HepG2 (cell line): ENCODE measurements around the gene ATP4A. TPM values are rescaled to one million over a fixed set of nuclear protein-coding genes. Genes with fewer than 3 reads are reported as not detected.

Source experiments
- AGO1 ChIP-seq: fragments of 200-400 bp; formaldehyde crosslinking; IDR thresholded peaks from 2 replicates; pipeline ENCODE4 v1.6.1; 2017; ENCODE audit warnings: mild to moderate bottlenecking, low read depth, low read length, moderate library complexity; ENCODE audit not compliant: poor library complexity, severe bottlenecking
- AGO2 ChIP-seq: fragments of 200-400 bp; formaldehyde crosslinking; optimal IDR thresholded peaks from 2 replicates; pipeline ENCODE3; 2017; ENCODE audit warnings: mild to moderate bottlenecking, low read depth, low read length, moderate library complexity
- AKNA ChIP-seq: sonication (generic); formaldehyde crosslinking; IDR thresholded peaks from 2 replicates; pipeline ENCODE4 v1.4.0; 2020; ENCODE audit warnings: missing genetic modification reagents, borderline replicate concordance
- ATAD3A ChIP-seq: sonication (generic); formaldehyde crosslinking; IDR thresholded peaks from 2 replicates; pipeline ENCODE4 v1.4.0; 2020; ENCODE audit warnings: missing genetic modification reagents
- BORCS8-MEF2B ChIP-seq: sonication (generic); formaldehyde crosslinking; IDR thresholded peaks from 2 replicates; pipeline ENCODE4 v1.8.0; 2022; ENCODE audit warnings: mild to moderate bottlenecking, missing genetic modification reagents
- GATAD1 ChIP-seq: IDR thresholded peaks from 2 replicates; pipeline ENCODE4 v1.6.1; 2016; ENCODE audit warnings: missing genetic modification reagents, missing compliant biosample characterization
- IKZF4 ChIP-seq: sonication (generic); formaldehyde crosslinking; IDR thresholded peaks from 2 replicates; pipeline ENCODE4 v1.5.1; 2020; ENCODE audit warnings: borderline replicate concordance, mild to moderate bottlenecking, low read depth, missing genetic modification reagents; ENCODE audit errors: not compliant biosample characterization
- MIER3 ChIP-seq: IDR thresholded peaks from 2 replicates; pipeline ENCODE4 v1.6.1; 2016; ENCODE audit warnings: missing compliant biosample characterization, borderline replicate concordance
- POLR2AphosphoS2 ChIP-seq: IDR thresholded peaks from 2 replicates; pipeline ENCODE4 v1.6.1; 2011; ENCODE audit warnings: low read depth, low read length, improper control_type of control experiment
- SRF ChIP-seq: IDR thresholded peaks from 2 replicates; pipeline ENCODE4 v1.6.1; 2011; ENCODE audit warnings: mild to moderate bottlenecking, low read depth, low read length, moderate library complexity
- ZBTB2 ChIP-seq: sonication (generic); formaldehyde crosslinking; IDR thresholded peaks from 2 replicates; pipeline ENCODE4 v1.8.0; 2022; ENCODE audit warnings: low read depth, missing genetic modification reagents
- ZNF280B ChIP-seq: sonication (generic); formaldehyde crosslinking; IDR thresholded peaks from 2 replicates; pipeline ENCODE4 v1.5.0; 2020; ENCODE audit warnings: missing genetic modification reagents, mild to moderate bottlenecking, borderline replicate concordance
- ZNF296 ChIP-seq: sonication (generic); formaldehyde crosslinking; conservative IDR thresholded peaks from 2 replicates; pipeline ENCODE4 v1.5.0; 2020; ENCODE audit warnings: mild to moderate bottlenecking, missing genetic modification reagents
- ZNF543 ChIP-seq: sonication (generic); formaldehyde crosslinking; IDR thresholded peaks from 2 replicates; pipeline ENCODE4 v1.4.0; 2020; ENCODE audit warnings: mild to moderate bottlenecking, missing genetic modification reagents
- ZNF547 ChIP-seq: sonication (generic); formaldehyde crosslinking; IDR thresholded peaks from 2 replicates; pipeline ENCODE4 v1.5.1; 2020; ENCODE audit warnings: mild to moderate bottlenecking, missing genetic modification reagents
- ZNF549 ChIP-seq: sonication (generic); formaldehyde crosslinking; IDR thresholded peaks from 2 replicates; pipeline ENCODE4 v1.5.0; 2020; ENCODE audit warnings: missing genetic modification reagents
- ZNF770 ChIP-seq: sonication (generic); formaldehyde crosslinking; IDR thresholded peaks from 2 replicates; pipeline ENCODE4 v1.5.0; 2020; ENCODE audit warnings: mild to moderate bottlenecking, missing genetic modification reagents
- ZNF792 ChIP-seq: IDR thresholded peaks from 2 replicates; pipeline ENCODE4 v1.6.1; 2016
- ZNF839 ChIP-seq: sonication (generic); formaldehyde crosslinking; IDR thresholded peaks from 2 replicates; pipeline ENCODE4 v1.4.0; 2020; ENCODE audit warnings: missing genetic modification reagents, mild to moderate bottlenecking, borderline replicate concordance
- polyA plus RNA-seq, 8 experiments: library from polyadenylated mRNA; depleted of rRNA in 3 of 8; stranded (reverse) in 7 of 8; unstranded in 1 of 8; fragments of >200 nt; fragmentation: Illumina TruSeq in 4 of 8; extraction: Trizol in 4 of 8; gene quantifications; 2 replicates each; pipeline versions ENCODE4 v1.2.1 to v1.2.3, GENCODE V29; 2011 to 2016; ENCODE audit warnings: low read depth in 4 of 8, missing spikeins in 1 of 8, mixed read lengths in 1 of 8; ENCODE audit not compliant: insufficient read depth in 1 of 8
- total RNA-seq, 5 experiments: library from RNA; depleted of rRNA; stranded (reverse); fragments of >200 nt; fragmentation: Illumina TruSeq; extraction: Trizol; gene quantifications; 2 replicates each; pipeline ENCODE4 v1.2.3, GENCODE V29; 2016; ENCODE audit warnings: low read depth in 1 of 5

Gene ATP4A
- total and polyA plus RNA-seq, 2 of the 13 experiments (the other 11 are each of a cell fraction or from before 2014, with no cell fraction given): 0.08 to 0.11 TPM

GRCh38 chr19:35545001-35545854 lies 18.2 kb downstream of the ATP4A start, which contains the start of gene TMEM147 (continued):
- peak; percentile 48 for TF ChIP-seq IKZF4 (CRISPR knock-in tag)
- TF ChIP-seq SRF: peak; percentile 63; the same call in 1 of the 2 replicates
- 0 out of 2 replicates have a peak, but pooled peaks have one; percentile 32 for TF ChIP-seq AKNA
- no peak for TF ChIP-seq ZNF839 (CRISPR knock-in tag)
- peak; percentile 73; the same call in 1 of the 2 replicates for TF ChIP-seq ZNF770 (CRISPR knock-in tag)
- peak; percentile 89 for TF ChIP-seq ZNF547 (CRISPR knock-in tag)
- no peak for TF ChIP-seq POLR2AphosphoS2
- no peak for TF ChIP-seq ZNF543 (CRISPR knock-in tag)
- no peak for TF ChIP-seq ZBTB2 (CRISPR knock-in tag)
- TF ChIP-seq ZNF280B (CRISPR knock-in tag): no peak
- peak; percentile 51 for TF ChIP-seq BORCS8-MEF2B
- peak; percentile 46; the same call in 1 of the 2 replicates for TF ChIP-seq ZNF792 (CRISPR knock-in tag)
- TF ChIP-seq AGO2: peak; percentile 49
- TF ChIP-seq AGO1: no peak
- TF ChIP-seq GATAD1 (CRISPR knock-in tag): peak; percentile 92
- peak; percentile 64; the same call in 1 of the 2 replicates for TF ChIP-seq MIER3 (CRISPR knock-in tag)
- TF ChIP-seq ZNF296 (CRISPR knock-in tag): no peak; the same call in 1 of the 2 replicates
- no peak for TF ChIP-seq ATAD3A (CRISPR knock-in tag)
- TF ChIP-seq ZNF549 (CRISPR knock-in tag): no peak
